Astrocyte (in vitro differentiated cells and primary cell): ENCODE data around the gene GNAQ. TPM values are rescaled to one million over a fixed set of nuclear protein-coding genes. Genes with fewer than 3 reads are reported as not detected.

Experiments used
- DNase-seq: peaks from one replicate; pipeline ENCODE4 v3.0.0-alpha.2; 2010; ENCODE audit warnings: low read depth
- FAIRE-seq: peaks from 2 replicates; lab custom pipeline; 2011; peaks lifted over from hg19 to GRCh38; lab: Jason Lieb, UNC
- H2AFZ ChIP-seq: 2 replicates; pipeline ENCODE4 v1.6.0; 2012; ENCODE audit warnings: low read depth, low read length, inconsistent platforms
- H3K27ac ChIP-seq: 2 replicates; pipeline ENCODE4 v1.5.1; 2011; ENCODE audit warnings: low read depth, low read length, inconsistent platforms
- H3K27me3 ChIP-seq: 2 replicates; pipeline ENCODE4 v1.6.0; 2011; ENCODE audit warnings: low read length, inconsistent platforms; ENCODE audit not compliant: insufficient read depth
- H3K36me3 ChIP-seq: 2 replicates; pipeline ENCODE4 v1.5.1; 2011; ENCODE audit warnings: low read length, inconsistent platforms; ENCODE audit not compliant: insufficient read depth
- H3K4me1 ChIP-seq: 2 replicates; pipeline ENCODE4 v1.5.1; 2011; ENCODE audit warnings: low read length, inconsistent platforms; ENCODE audit not compliant: insufficient read depth
- H3K4me2 ChIP-seq: 2 replicates; pipeline ENCODE4 v1.6.0; 2012; ENCODE audit warnings: low read length, inconsistent platforms
- H3K4me3 ChIP-seq: 2 replicates; pipeline ENCODE4 v1.5.1; 2011; ENCODE audit warnings: low read depth, mild to moderate bottlenecking, low read length, inconsistent platforms; ENCODE audit not compliant: insufficient read depth
- H3K79me2 ChIP-seq: 2 replicates; pipeline ENCODE4 v1.6.0; 2012; ENCODE audit warnings: mild to moderate bottlenecking, low read length, inconsistent platforms; ENCODE audit not compliant: insufficient read depth
- H3K9ac ChIP-seq: 2 replicates; pipeline ENCODE4 v1.6.0; 2012; ENCODE audit warnings: mild to moderate bottlenecking, low read length, inconsistent platforms
- H3K9me3 ChIP-seq: 2 replicates; pipeline ENCODE4 v1.5.1; 2012; ENCODE audit warnings: low read depth, mild to moderate bottlenecking, low read length, inconsistent platforms; ENCODE audit not compliant: insufficient read depth
- H4K20me1 ChIP-seq: 2 replicates; pipeline ENCODE4 v1.6.0; 2012; ENCODE audit warnings: low read length, inconsistent platforms; ENCODE audit not compliant: insufficient read depth
- H3K27ac Mint-ChIP-seq: one replicate; pipeline ENCODE4 v1.8.0; 2021; ENCODE audit warnings: mild to moderate bottlenecking, mixed read lengths; ENCODE audit not compliant: unreplicated experiment
- H3K27me3 Mint-ChIP-seq: one replicate; pipeline ENCODE4 v1.8.0; 2021; ENCODE audit warnings: low read depth, mixed read lengths; ENCODE audit not compliant: unreplicated experiment
- H3K36me3 Mint-ChIP-seq: one replicate; pipeline ENCODE4 v1.8.0; 2021; ENCODE audit warnings: low read depth, mixed read lengths; ENCODE audit not compliant: unreplicated experiment
- H3K4me1 Mint-ChIP-seq: one replicate; pipeline ENCODE4 v1.8.0; 2021; ENCODE audit warnings: low read depth, mixed read lengths; ENCODE audit not compliant: unreplicated experiment
- H3K4me3 Mint-ChIP-seq: one replicate; pipeline ENCODE4 v1.8.0; 2021; ENCODE audit warnings: mild to moderate bottlenecking, moderate library complexity, mixed read lengths; ENCODE audit not compliant: unreplicated experiment
- H3K9me3 Mint-ChIP-seq: one replicate; pipeline ENCODE4 v1.8.0; 2021; ENCODE audit warnings: mild to moderate bottlenecking, mixed read lengths; ENCODE audit not compliant: unreplicated experiment
- EZH2 ChIP-seq: IDR thresholded peaks from 2 replicates; pipeline ENCODE4 v1.6.1; 2012; ENCODE audit warnings: mild to moderate bottlenecking, low read length, inconsistent platforms; ENCODE audit not compliant: insufficient read depth
- total RNA-seq: library from RNA; stranded (reverse); gene quantifications from 2 replicates; pipeline ENCODE4 v1.2.1, GENCODE V29; 2021
- TF ChIP-seq, protein P1 (sequence below): IDR thresholded peaks from 2 replicates; pipeline ENCODE4 v1.5.1; 2011; ENCODE audit warnings: low read depth, mild to moderate bottlenecking, inconsistent platforms, low read length, moderate library complexity; ENCODE audit not compliant: insufficient read depth

Gene GNAQ
- total RNA-seq, 1 donor from 2014 or later, result 74.9 TPM

DNA sequence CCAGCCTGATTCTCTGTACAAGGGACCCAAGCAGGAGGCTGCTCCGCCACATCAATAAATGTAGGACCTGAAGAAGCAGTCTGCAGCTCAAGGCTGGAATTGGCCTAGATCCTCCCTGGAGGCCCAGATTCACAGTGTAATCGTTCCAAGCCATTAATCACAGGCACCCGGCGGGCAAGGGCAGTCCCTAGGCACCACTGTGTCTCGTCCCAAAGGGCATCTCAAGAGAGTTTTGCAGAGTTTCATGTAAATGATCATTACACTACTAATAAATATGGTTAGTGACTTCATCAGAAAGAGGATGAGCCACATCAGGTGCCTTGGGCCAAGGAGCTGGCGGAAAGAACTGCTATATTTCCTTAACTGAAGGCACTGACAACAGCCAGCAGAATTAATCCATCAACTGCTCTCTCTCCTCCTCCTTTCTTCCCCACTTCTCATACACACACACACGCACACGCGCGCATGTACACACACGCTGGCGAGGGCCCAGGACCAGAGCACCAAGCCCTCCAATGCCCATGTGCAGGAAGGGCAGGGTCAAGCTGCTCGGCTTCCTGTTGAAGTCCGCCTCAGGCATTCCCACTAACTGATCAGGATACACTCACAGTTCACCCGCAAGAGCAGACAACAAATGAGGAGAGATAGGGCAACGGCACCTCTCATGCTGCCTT, 33.9 kb downstream of the GNAQ start:
- no peak overlapping the region for H3K4me3 Mint-ChIP-seq

DNA sequence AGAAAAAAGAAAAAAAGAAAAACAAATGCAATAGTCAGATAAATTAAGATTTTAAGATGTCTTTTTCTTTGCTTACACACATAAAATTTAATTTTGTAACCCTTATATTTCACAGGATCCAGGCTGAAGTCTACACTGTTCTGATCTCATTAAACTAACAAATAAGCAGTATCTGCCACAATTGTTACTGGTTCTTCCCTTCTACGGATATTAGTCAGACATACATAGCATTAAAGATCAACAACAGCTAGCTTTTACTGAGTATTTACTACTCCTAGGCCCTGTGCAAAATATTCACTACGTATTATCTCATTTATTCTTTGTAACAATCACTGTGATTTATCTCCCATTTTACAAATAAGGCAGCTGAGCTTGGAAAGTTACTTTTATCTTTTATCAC, 34.9 kb downstream of the GNAQ start:
- no peaks in the 10 kb centered on the region for H3K36me3 ChIP-seq
- H3K27ac ChIP-seq, result no peak overlapping the region
- no peaks in the 10 kb centered on the region for H3K27me3 ChIP-seq
- H2AFZ ChIP-seq, result no peak overlapping the region
- Mint-ChIP-seq H3K4me3 (no peak overlapping the region), H3K9me3 (no peaks in the 10 kb centered on the region), H3K27me3 (no peaks in the 10 kb centered on the region), H3K27ac (no peak overlapping the region), H3K36me3 (peaks cover under 1% of the 10 kb centered on the region), H3K4me1 (peaks cover 12% of the 10 kb centered on the region)
- no peak overlapping the region for H3K9ac ChIP-seq
- no peak for TF ChIP-seq EZH2
- TF ChIP-seq, protein P1, sequence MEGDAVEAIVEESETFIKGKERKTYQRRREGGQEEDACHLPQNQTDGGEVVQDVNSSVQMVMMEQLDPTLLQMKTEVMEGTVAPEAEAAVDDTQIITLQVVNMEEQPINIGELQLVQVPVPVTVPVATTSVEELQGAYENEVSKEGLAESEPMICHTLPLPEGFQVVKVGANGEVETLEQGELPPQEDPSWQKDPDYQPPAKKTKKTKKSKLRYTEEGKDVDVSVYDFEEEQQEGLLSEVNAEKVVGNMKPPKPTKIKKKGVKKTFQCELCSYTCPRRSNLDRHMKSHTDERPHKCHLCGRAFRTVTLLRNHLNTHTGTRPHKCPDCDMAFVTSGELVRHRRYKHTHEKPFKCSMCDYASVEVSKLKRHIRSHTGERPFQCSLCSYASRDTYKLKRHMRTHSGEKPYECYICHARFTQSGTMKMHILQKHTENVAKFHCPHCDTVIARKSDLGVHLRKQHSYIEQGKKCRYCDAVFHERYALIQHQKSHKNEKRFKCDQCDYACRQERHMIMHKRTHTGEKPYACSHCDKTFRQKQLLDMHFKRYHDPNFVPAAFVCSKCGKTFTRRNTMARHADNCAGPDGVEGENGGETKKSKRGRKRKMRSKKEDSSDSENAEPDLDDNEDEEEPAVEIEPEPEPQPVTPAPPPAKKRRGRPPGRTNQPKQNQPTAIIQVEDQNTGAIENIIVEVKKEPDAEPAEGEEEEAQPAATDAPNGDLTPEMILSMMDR, result no peak
- FAIRE-seq (no peak), DNase-seq (no peak)
- H3K4me3 ChIP-seq, result no peak overlapping the region
- peaks cover 81% of the 10 kb centered on the region for H3K79me2 ChIP-seq
- H3K9me3 ChIP-seq, result no peaks in the 10 kb centered on the region
- no peak overlapping the region for H3K4me2 ChIP-seq
- peaks cover 11% of the 10 kb centered on the region for H3K4me1 ChIP-seq
- peaks cover 20% of the 10 kb centered on the region for H4K20me1 ChIP-seq

More for the DNA sequence above, 33.9 kb downstream of the GNAQ start:
- no peaks in the 10 kb centered on the region for H3K36me3 ChIP-seq
- H3K9me3 ChIP-seq, result no peaks in the 10 kb centered on the region
- Mint-ChIP-seq H3K4me1 (peaks cover 22% of the 10 kb centered on the region), H3K9me3 (no peaks in the 10 kb centered on the region), H3K27me3 (no peaks in the 10 kb centered on the region), H3K27ac (no peak overlapping the region), H3K36me3 (no peaks in the 10 kb centered on the region)
- no peak overlapping the region for H3K4me3 ChIP-seq
- H2AFZ ChIP-seq, result no peak overlapping the region
- DNase-seq, result no peak
- no peak for TF ChIP-seq EZH2
- TF ChIP-seq, protein P1, result no peak
- H3K27ac ChIP-seq, result no peak overlapping the region
- H3K4me1 ChIP-seq, result peaks cover 21% of the 10 kb centered on the region
- H3K9ac ChIP-seq, result no peak overlapping the region
- no peak overlapping the region for H3K4me2 ChIP-seq
- peaks cover 82% of the 10 kb centered on the region for H3K79me2 ChIP-seq
- no peaks in the 10 kb centered on the region for H3K27me3 ChIP-seq
- no peak for FAIRE-seq
- H4K20me1 ChIP-seq, result peaks cover 19% of the 10 kb centered on the region

DNA sequence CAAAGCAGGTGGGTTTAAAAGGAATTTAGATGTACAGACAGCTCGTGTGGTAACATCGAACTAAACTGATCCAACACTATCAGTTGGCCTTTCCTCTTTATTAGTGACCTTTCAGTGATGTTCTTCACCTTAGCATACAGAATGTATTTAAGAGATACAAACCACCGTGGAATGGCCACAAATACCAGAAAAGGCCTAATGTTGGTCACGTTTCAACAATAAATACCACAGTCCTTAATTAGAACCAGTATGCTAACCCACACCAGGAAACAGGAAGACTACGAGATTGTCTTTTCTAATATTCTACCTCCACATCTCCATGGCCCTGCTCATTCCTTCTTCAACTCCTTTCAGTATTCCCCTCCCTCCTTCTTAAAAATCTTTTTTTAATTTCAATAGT, 40.4 kb downstream of the GNAQ start:
- H3K27ac ChIP-seq, result no peak overlapping the region
- no peaks in the 10 kb centered on the region for H3K36me3 ChIP-seq
- Mint-ChIP-seq H3K4me3 (no peak overlapping the region), H3K27me3 (no peaks in the 10 kb centered on the region), H3K4me1 (peaks cover 9% of the 10 kb centered on the region), H3K36me3 (peaks cover 3% of the 10 kb centered on the region), H3K9me3 (no peaks in the 10 kb centered on the region), H3K27ac (no peak overlapping the region)
- H3K4me3 ChIP-seq, result no peak overlapping the region
- DNase-seq, result no peak
- no peak for FAIRE-seq
- H3K9ac ChIP-seq, result no peak overlapping the region
- H3K4me2 ChIP-seq, result no peak overlapping the region
- peaks cover 48% of the 10 kb centered on the region for H4K20me1 ChIP-seq
- H3K79me2 ChIP-seq, result peaks cover 78% of the 10 kb centered on the region
- H3K4me1 ChIP-seq, result no peaks in the 10 kb centered on the region
- H3K27me3 ChIP-seq, result no peaks in the 10 kb centered on the region
- H3K9me3 ChIP-seq, result no peaks in the 10 kb centered on the region
- TF ChIP-seq EZH2, result no peak
- TF ChIP-seq, protein P1, result no peak
- no peak overlapping the region for H2AFZ ChIP-seq
